Tibial nerve (tissue), 4 donors: ENCODE measurements around the gene CCRL2. TPM values are rescaled to one million over a fixed set of nuclear protein-coding genes. Genes with fewer than 3 reads are reported as not detected.

ENCODE experiments used
- DNase-seq, 2 donors: peaks; one replicate each; pipeline ENCODE4 v3.0.0-alpha.2; 2019; ENCODE audit warnings: low spot score in 2 of 2
- H3K27ac ChIP-seq, 4 donors: fragments of 200-600 bp; sonication (generic) in 3 of 4; one replicate each; pipeline ENCODE4 v1.5.1; 2017 to 2019; ENCODE audit warnings: mild to moderate bottlenecking in 1 of 4
- H3K27me3 ChIP-seq, 2 donors: fragments of 200-600 bp; sonication (generic) in 1 of 2; one replicate each; pipeline versions ENCODE4 v1.5.1 to v1.6.0; 2017 to 2019
- H3K36me3 ChIP-seq, 3 donors: fragments of 200-600 bp; sonication (generic); one replicate each; pipeline ENCODE4 v1.5.1; 2018 to 2019
- H3K4me1 ChIP-seq, 4 donors: fragments of 200-600 bp; sonication (generic) in 3 of 4; one replicate each; pipeline ENCODE4 v1.5.1; 2017 to 2019
- H3K4me3 ChIP-seq, 4 donors: fragments of 200-600 bp; sonication (generic) in 3 of 4; one replicate each; pipeline ENCODE4 v1.5.1; 2017 to 2019; ENCODE audit warnings: mild to moderate bottlenecking in 1 of 4, moderate library complexity in 1 of 4
- H3K9me3 ChIP-seq, 4 donors: fragments of 200-600 bp; sonication (generic) in 3 of 4; one replicate each; pipeline ENCODE4 v1.5.1; 2017 to 2019
- EP300 ChIP-seq, 2 donors: sonication (generic); formaldehyde crosslinking; IDR thresholded peaks; one replicate each; pipeline ENCODE4 v1.6.1; 2017; ENCODE audit warnings: antibody characterized with exemption in 2 of 2, mild to moderate bottlenecking in 1 of 2
- POLR2A ChIP-seq, 2 donors: fragments of 450-650 bp; IDR thresholded peaks; one replicate each; pipeline ENCODE4 v1.6.1; 2017; ENCODE audit warnings: antibody characterized with exemption in 2 of 2, mild to moderate bottlenecking in 2 of 2, moderate library complexity in 2 of 2
- WGBS, 2 donors: methylation state at CpG; one replicate each; pipeline ENCODE4 v1.1.5; 2018; 5-methylcytosine and 5-hydroxymethylcytosine counted together
- total RNA-seq, 4 donors: library from RNA; depleted of rRNA; stranded (reverse); fragments of >200 nt; gene quantifications; one replicate each; pipeline ENCODE4 v1.1.0, GENCODE V29; 2016
- TF ChIP-seq, protein P1 (sequence below), 5 experiments: fragments of 200-600 bp in 3 of 5; fragments of 450-650 bp in 2 of 5; sonication (generic) in 3 of 5; IDR thresholded peaks; one replicate each; pipeline ENCODE4 v1.5.1; 2016 to 2019; ENCODE audit warnings: antibody characterized with exemption in 5 of 5, mild to moderate bottlenecking in 3 of 5, moderate library complexity in 2 of 5

CCRL2 gene
- total RNA-seq, 4 donors from 2014 or later = 1.3 to 2.7 (median 1.9) TPM

DNA sequence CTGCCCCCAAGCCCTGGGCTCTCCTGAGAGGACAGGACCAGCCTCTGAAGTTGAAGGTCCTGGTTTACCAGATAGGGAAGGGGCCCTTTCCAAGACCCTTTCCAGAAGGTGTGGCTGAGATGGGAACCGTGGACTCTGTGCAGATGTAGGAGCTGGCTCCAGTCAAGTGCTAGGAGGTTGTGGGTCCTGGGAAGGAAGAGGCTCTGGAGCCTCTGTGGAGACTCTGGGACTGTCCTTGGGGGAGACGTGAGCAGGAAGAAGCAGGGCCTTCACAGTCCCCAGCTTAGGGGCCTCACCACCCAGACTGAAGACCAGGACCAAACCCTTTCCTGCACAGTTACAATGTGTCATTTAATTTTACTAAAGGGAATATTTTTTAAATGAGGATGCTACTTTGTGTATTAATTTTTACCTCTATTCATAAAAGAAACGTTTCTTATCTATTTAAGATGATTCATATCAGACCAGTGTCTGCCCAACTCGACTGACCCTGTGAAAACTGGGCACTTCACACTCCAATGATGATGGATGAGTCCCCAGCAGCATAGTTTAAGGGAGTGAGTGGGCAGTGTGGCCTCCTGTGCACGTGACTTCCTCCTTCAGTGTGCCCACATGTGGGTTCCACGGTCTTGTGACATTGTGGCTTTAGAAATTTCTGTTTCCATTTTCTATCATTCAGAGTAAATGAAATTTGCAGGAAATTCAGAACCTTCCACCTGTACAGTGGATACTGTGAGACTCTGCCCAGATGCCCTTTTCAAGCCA lies 11.1 kb upstream of the CCRL2 start:
- H3K27ac ChIP-seq = no peak overlapping the region
- H3K4me1 ChIP-seq = peaks cover 0 to 3% (median 0%) of the 10 kb centered on the region in 4 donors
- H3K27me3 ChIP-seq = no peaks in the 10 kb centered on the region
- no peaks in the 10 kb centered on the region for H3K36me3 ChIP-seq
- WGBS, 2 donors = 55 to 70% methylated on average over 6 of the region's 6 CpGs
- no peak for DNase-seq
- H3K9me3 ChIP-seq = no peaks in the 10 kb centered on the region
- no peak overlapping the region for H3K4me3 ChIP-seq
- TF ChIP-seq, protein P1, sequence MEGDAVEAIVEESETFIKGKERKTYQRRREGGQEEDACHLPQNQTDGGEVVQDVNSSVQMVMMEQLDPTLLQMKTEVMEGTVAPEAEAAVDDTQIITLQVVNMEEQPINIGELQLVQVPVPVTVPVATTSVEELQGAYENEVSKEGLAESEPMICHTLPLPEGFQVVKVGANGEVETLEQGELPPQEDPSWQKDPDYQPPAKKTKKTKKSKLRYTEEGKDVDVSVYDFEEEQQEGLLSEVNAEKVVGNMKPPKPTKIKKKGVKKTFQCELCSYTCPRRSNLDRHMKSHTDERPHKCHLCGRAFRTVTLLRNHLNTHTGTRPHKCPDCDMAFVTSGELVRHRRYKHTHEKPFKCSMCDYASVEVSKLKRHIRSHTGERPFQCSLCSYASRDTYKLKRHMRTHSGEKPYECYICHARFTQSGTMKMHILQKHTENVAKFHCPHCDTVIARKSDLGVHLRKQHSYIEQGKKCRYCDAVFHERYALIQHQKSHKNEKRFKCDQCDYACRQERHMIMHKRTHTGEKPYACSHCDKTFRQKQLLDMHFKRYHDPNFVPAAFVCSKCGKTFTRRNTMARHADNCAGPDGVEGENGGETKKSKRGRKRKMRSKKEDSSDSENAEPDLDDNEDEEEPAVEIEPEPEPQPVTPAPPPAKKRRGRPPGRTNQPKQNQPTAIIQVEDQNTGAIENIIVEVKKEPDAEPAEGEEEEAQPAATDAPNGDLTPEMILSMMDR (IDR thresholded peaks at IDR 0.05) = no peak
- TF ChIP-seq POLR2A (IDR thresholded peaks at IDR 0.05) = no peak
- TF ChIP-seq EP300 (IDR thresholded peaks at IDR 0.05) = no peak

DNA sequence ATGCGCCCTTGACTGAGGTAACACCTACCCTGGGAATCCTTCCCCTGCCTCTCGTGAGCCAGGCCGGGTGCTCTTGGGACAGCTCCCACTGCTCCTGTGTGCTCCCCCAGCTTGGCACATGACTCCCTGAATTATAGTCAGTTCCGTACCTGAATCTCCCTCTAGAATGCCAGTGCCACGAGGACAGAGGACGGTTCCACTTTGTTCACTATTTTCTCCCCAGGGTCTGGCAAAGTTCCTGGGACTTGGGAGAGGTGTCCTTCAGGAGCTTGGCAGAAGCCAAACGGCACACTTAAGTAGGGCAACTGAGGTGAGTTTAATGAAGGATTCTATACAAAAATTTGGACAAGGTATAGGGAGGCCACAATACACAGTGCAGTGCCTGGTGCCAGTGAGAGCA lies 9.9 kb upstream of the CCRL2 start:
- Histone ChIP-seq H3K9me3 (no peaks in the 10 kb centered on the region), H3K4me3 (no peak overlapping the region), H3K27me3 (no peaks in the 10 kb centered on the region), H3K4me1 (peaks cover 0 to 3% (median 0%) of the 10 kb centered on the region in 4 donors), H3K36me3 (no peaks in the 10 kb centered on the region), H3K27ac (no peak overlapping the region)
- DNase-seq = no peak
- WGBS, 2 donors = 88 to 95% methylated on average over 7 of the region's 7 CpGs
- no peak for TF ChIP-seq EP300 (IDR thresholded peaks at IDR 0.05)
- TF ChIP-seq POLR2A (IDR thresholded peaks at IDR 0.05) = no peak

DNA sequence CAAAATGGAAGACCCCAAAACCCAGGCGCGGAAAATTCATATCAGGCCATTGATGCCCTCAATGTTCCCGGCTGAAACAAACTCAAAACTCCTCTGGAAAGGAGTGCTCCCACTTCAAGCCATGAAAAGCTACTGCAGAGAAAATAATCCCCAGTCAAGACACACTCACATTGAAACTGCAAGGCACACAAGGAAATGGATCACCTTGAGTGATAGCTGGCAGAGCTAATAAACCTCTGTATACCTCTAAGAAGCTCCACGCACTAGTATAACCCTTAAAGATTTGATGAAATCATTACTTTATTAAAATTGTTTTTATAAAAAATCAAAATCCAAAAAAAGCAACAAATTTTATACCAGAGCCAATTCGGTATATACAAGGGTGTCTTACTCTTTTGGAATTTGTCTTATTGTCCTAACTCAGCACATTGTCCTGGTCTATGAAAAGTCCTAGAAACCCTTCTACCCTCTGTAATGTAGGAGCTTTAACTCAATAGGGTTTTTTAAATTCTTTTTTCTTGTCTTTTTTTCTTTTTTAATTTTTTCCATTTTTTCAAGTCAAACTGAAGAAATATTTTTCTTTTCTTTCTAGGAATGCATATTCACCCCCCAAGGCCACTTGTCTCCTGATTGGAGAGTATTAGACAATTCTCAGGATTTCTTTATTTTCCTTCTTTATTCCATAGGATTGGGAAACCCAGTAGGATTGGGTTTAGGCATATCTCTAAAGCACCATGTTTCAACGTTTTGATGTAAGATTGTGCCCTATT lies 8.7 kb upstream of the CCRL2 start:
- Histone ChIP-seq H3K4me1 (peaks cover 0 to 3% (median 0%) of the 10 kb centered on the region in 4 donors), H3K9me3 (no peaks in the 10 kb centered on the region), H3K4me3 (no peak overlapping the region), H3K27ac (no peak overlapping the region), H3K36me3 (no peaks in the 10 kb centered on the region), H3K27me3 (no peaks in the 10 kb centered on the region)
- TF ChIP-seq, protein P1 (IDR thresholded peaks at IDR 0.05) = no peak
- TF ChIP-seq POLR2A (IDR thresholded peaks at IDR 0.05) = no peak
- no peak for TF ChIP-seq EP300 (IDR thresholded peaks at IDR 0.05)
- WGBS, 2 donors = 90% methylated on average over 6 of the region's 6 CpGs
- no peak for DNase-seq

DNA sequence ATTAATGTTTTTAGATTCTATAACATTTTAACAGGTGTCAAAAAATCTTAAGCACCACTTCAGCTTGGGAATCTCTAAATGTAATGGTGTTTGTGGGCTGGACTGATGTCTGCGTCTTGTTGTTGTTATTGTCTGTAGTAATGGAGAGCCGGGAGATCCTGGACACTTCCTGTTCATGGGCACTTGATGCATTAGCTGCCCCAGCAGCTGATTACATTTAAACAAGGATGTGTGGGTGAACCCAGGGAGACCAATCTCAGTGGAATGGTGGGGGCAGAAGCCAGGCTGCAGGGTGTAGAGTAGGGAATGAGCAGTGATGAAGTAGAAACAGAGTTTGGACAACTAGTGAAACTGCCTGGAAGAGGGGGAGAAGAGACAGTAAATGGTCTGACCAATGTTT lies 8.0 kb upstream of the CCRL2 start:
- peaks cover 0 to 3% (median 0%) of the 10 kb centered on the region in 4 donors for H3K4me1 ChIP-seq
- TF ChIP-seq EP300 (IDR thresholded peaks at IDR 0.05) (no peak), POLR2A (IDR thresholded peaks at IDR 0.05) (no peak)
- TF ChIP-seq, protein P1 (IDR thresholded peaks at IDR 0.05) = no peak
- H3K27ac ChIP-seq = no peak overlapping the region
- no peaks in the 10 kb centered on the region for H3K27me3 ChIP-seq
- 68 to 70% methylated on average over 2 of the region's 2 CpGs for WGBS, 2 donors
- H3K9me3 ChIP-seq = no peaks in the 10 kb centered on the region
- no peak for DNase-seq
- H3K4me3 ChIP-seq = no peak overlapping the region
- H3K36me3 ChIP-seq = no peaks in the 10 kb centered on the region

GRCh38 chr3:46399557-46399956 lies 7.5 kb upstream of the CCRL2 start:
- TF ChIP-seq POLR2A (IDR thresholded peaks at IDR 0.05) (no peak), EP300 (IDR thresholded peaks at IDR 0.05) (no peak)
- TF ChIP-seq, protein P1 (IDR thresholded peaks at IDR 0.05) = no peak
- Histone ChIP-seq H3K9me3 (no peaks in the 10 kb centered on the region), H3K27me3 (no peaks in the 10 kb centered on the region), H3K4me1 (peaks cover 0 to 3% (median 0%) of the 10 kb centered on the region in 4 donors), H3K36me3 (no peaks in the 10 kb centered on the region), H3K27ac (no peak overlapping the region), H3K4me3 (no peak overlapping the region)
- WGBS, 2 donors = 46 to 52% methylated on average over 2 of the region's 2 CpGs
- DNase-seq = no peak
